ENCODE results near the gene SUFU.

SUFU gene

GRCh38 chr10:102617816-102618215 lies 114.0 kb downstream of the SUFU start:
- TF ChIP-seq CTCF (conservative IDR thresholded peaks at IDR 0.05; ENCODE audit: low read depth): no peak
- ChIA-PET POLR2A (ENCODE audit: low non-redundant PET) (no interaction called here), CTCF (no interaction called here)
- DNase-seq (ENCODE audit: low spot score): no peak
- no peak overlapping the region for H3K27ac ChIP-seq

DNA sequence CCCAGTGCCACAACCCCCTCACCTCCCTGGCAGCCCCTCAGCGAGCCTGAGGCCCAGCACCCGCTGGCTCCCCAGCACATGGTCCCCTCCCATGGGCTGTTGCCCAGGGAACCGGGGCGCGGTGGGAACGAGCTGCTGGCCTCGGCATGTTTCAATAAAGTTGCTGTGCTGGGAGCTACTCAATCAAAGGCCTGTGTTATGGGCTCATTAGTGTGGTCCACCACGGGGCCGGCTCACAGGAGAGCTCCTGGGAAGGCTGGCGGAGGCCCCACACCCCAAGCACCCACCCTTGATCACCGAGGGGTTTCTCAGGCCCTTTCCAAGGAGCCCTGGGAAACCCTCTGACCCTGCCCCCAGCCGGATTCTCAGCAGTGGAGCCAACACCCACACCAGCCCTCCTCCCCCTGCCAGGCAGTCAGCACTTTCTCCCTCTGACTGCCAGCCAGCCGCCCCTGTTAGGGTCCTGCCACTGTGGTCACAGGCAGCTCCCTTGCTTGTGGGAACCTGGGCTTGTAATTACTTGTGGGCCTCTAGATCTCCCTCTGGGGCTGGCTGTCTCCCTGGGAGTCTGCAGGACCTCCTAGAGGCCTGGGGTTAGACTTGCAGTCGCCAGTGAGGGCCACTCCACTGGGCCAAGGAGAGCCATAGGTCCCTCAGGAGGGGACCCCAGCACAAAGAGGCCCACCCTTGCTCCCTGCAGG lies 115.7 kb downstream of the SUFU start:
- no peak for TF ChIP-seq CTCF (conservative IDR thresholded peaks at IDR 0.05; ENCODE audit: low read depth)
- CTCF ChIA-PET: interaction anchor here (0.8 to 0.9 kb wide), 2 partner anchors 9 to 80 kb away, joined by 3 read pairs; no protein-coding TSS in a partner anchor
- POLR2A ChIA-PET (ENCODE audit: low non-redundant PET): interaction anchor here (0.6 kb wide), 1 partner anchor 84 kb away, joined by 4 read pairs; no protein-coding TSS in a partner anchor
- no peak for DNase-seq (ENCODE audit: low spot score)
- peak overlapping the region; percentile 47 for H3K27ac ChIP-seq

DNA sequence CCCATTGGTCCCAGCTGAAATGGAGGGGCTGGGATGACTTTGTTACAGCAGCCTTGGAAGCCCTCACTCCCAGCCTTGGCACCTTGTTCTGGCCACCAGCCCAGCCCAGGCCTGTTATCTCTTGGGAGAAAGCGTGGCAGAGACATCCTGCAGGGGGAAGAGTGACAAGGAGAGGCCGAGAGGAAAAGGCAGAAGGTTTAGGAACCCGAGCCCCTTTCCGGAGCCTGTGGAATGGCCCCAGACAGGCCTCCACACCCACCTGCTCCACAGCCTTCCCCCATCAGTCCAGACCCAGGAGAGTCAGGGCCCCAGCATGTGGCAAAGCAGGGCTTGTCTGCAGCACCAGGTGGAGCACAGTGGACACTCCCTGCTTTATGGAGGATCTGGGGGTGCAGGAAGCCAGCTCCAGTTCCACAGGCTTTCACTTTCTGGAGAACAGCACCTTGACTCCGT lies 116.4 kb downstream of the SUFU start:
- no peak for DNase-seq (ENCODE audit: low spot score)
- POLR2A ChIA-PET (ENCODE audit: low non-redundant PET): no interaction called here
- no peak for TF ChIP-seq CTCF (conservative IDR thresholded peaks at IDR 0.05; ENCODE audit: low read depth)
- peak overlapping the region; percentile 47 for H3K27ac ChIP-seq
- CTCF ChIA-PET: interaction anchor here (0.7 kb wide), 1 partner anchor 9 kb away, joined by 3 read pairs; no protein-coding TSS in a partner anchor

GRCh38 chr10:102620591-102621442 lies 117.0 kb downstream of the SUFU start:
- H3K27ac ChIP-seq: peak overlapping the region; percentile 47
- TF ChIP-seq CTCF (conservative IDR thresholded peaks at IDR 0.05; ENCODE audit: low read depth): no peak
- no peak for DNase-seq (ENCODE audit: low spot score)
- ChIA-PET CTCF (interaction anchor here (0.7 kb wide), 1 partner anchor 9 kb away, joined by 3 read pairs; no protein-coding TSS in a partner anchor), POLR2A (ENCODE audit: low non-redundant PET) (no interaction called here)

DNA sequence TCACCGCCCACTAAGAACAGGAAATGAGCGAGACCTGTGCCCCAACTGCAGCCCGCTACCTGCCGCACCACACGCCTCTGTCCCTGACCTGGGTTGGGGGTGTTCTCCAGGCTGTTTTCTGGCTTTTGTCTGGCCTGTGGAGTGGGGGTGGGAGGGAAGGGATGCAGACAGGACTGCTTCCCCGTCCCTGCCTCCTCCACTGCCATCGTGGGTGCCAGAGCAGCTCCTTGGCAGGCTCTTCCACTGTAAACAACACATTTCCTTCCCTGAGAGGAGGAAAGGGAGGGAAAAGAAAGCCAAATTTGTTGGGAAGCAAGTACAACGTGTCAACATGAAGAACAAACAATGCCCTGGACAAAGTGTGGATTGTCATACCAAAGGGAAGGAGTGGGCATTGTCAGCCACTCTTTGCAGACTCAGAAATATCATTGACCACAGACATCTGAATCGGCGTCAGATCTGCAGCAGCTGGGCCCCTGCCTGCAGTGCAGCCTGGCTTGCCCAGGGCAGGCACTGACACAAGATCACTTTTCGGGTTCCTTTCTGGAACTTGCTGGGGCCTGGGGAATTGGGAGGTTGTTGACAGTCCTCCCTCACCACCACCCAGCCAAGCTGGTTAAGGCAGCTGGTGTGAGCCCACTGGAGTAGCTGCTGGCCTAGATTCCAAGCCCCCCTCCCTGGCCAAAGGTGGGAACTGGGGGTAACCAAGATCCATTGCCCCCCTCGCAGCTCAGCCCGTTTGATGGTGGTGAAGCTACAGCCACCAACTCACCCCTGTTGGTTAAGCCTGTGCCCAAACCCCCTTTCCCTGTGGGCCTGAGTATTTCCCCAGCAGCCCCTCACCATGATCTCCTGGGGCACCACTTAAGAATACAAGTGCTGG lies 117.9 kb downstream of the SUFU start:
- ChIA-PET POLR2A (ENCODE audit: low non-redundant PET) (no interaction called here), CTCF (interaction anchor here (0.6 to 0.7 kb wide), 2 partner anchors 8 to 101 kb away, joined by 3 to 5 read pairs; no protein-coding TSS in a partner anchor)
- no peak for TF ChIP-seq CTCF (conservative IDR thresholded peaks at IDR 0.05; ENCODE audit: low read depth)
- H3K27ac ChIP-seq: peak overlapping the region; percentile 47
- DNase-seq (ENCODE audit: low spot score): no peak

DNA sequence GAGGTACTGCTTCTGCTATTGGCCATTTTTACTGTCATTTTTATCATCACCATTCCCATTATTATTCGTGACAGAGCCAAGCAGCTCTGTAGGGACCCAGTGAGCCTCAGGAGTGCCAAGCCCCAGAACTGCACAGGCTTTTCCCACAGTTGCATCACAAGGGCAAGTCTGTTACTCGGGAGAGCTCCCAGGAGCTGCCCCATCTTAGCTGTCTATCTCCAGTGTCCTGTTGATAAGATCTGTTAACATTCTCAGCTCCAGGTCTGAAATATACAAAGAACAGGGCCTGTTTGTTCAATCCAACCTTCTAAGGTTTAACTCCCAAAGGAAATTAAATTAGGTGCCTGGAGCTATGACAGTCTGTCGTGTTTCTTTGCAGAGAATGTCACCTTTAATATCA lies 120.3 kb downstream of the SUFU start:
- H3K27ac ChIP-seq: peak overlapping the region; percentile 66; the same call in 1 of the 2 replicates
- CTCF ChIA-PET: no interaction called here
- DNase-seq (ENCODE audit: low spot score): no peak
- TF ChIP-seq CTCF (conservative IDR thresholded peaks at IDR 0.05; ENCODE audit: low read depth): no peak
- POLR2A ChIA-PET (ENCODE audit: low non-redundant PET): no interaction called here
